NT2/D1 (cell line): ENCODE data around the gene ACOX3.
"Not testable (repeated sequence)": the region's sequence is repeated elsewhere in the genome, so short reads cannot be mapped to it uniquely, and the experiment has no call there.

Experiments
- DNase-seq: peaks from one replicate; pipeline ENCODE4 v3.0.0-alpha.2; 2011; ENCODE audit warnings: low read depth, low spot score
- H3K27me3 ChIP-seq: 2 replicates; pipeline ENCODE4 v1.6.0; 2011; ENCODE audit warnings: mild to moderate bottlenecking; ENCODE audit not compliant: insufficient read length, insufficient read depth
- H3K36me3 ChIP-seq: 2 replicates; pipeline ENCODE4 v1.6.1; 2011; ENCODE audit warnings: mild to moderate bottlenecking, low read length, mixed read lengths; ENCODE audit not compliant: insufficient read depth, insufficient read length
- H3K4me1 ChIP-seq: 2 replicates; pipeline ENCODE4 v1.5.1; 2011; ENCODE audit not compliant: insufficient read depth, insufficient read length
- H3K4me3 ChIP-seq: 2 replicates; pipeline ENCODE4 v1.5.1; 2011; ENCODE audit warnings: low read depth; ENCODE audit not compliant: insufficient read length
- H3K9ac ChIP-seq: 2 replicates; pipeline ENCODE4 v1.6.0; 2011; ENCODE audit warnings: low read depth; ENCODE audit not compliant: insufficient read length
- H3K9me3 ChIP-seq: 2 replicates; pipeline ENCODE4 v1.5.1; 2011; ENCODE audit warnings: mild to moderate bottlenecking, low read length; ENCODE audit not compliant: insufficient read depth
- SUZ12 ChIP-seq: IDR thresholded peaks from 2 replicates; pipeline ENCODE4 v1.6.1; 2011; ENCODE audit not compliant: insufficient read length, insufficient read depth; ENCODE audit errors: extremely low read depth
- YY1 ChIP-seq: IDR thresholded peaks from 2 replicates; pipeline ENCODE4 v1.6.1; 2011; ENCODE audit not compliant: insufficient read length, insufficient read depth
- ZNF274 ChIP-seq: IDR thresholded peaks from 2 replicates; pipeline ENCODE4 v1.6.1; 2011; ENCODE audit warnings: mild to moderate bottlenecking, low read depth, low read length

The ACOX3 gene

DNA sequence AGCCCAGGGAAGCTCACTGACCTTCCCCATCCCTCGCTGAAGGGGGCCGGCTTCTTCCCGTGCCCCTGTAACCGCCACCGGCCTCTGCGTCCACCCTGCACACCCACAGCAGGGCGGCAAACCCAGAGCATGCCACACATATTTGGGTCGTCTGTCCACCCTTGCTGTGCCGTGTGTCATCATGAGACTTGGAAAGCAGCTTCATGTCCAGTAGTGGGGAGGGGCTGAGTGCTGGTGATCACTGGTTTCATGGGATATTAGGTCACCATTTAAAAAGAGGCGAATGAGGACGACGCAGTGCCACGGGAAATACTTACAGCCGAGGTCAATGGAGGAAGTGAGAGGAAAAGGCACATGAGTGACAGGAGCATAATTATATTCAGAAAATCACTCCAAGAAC is 96.1 kb downstream of the ACOX3 start:
- no peaks in the 10 kb centered on the region for H3K36me3 ChIP-seq

DNA sequence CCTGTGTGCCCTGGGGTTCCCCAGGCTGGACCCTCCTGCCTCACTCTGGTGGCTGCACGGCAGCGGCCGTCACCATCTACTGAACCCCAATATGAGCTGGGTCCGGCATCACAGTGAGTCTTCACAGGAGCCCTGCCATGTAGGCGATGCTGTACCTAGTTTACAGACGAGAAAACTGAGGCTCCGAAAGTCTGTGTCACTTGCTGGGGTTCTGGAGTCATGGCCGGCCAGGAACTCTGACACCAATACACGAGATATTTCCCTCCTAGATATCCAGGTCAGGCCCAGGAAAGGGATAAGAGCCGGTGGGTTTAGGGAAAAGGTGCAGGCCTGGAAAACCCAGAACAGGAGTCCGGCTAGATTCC is 96.6 kb downstream of the ACOX3 start:
- no peak overlapping the region for H3K4me3 ChIP-seq
- no peaks in the 10 kb centered on the region for H3K9me3 ChIP-seq
- no peaks in the 10 kb centered on the region for H3K36me3 ChIP-seq
- H3K9ac ChIP-seq: no peak overlapping the region
- no peak for TF ChIP-seq SUZ12
- no peak for TF ChIP-seq YY1
- no peak for TF ChIP-seq ZNF274
- no peak for DNase-seq
- no peaks in the 10 kb centered on the region for H3K27me3 ChIP-seq
- H3K4me1 ChIP-seq: peaks cover 11% of the 10 kb centered on the region

More for the DNA sequence above, 96.1 kb downstream of the ACOX3 start:
- TF ChIP-seq SUZ12 (no peak), YY1 (no peak), ZNF274 (no peak)
- Histone ChIP-seq H3K4me1 (peaks cover 11% of the 10 kb centered on the region), H3K9me3 (no peaks in the 10 kb centered on the region), H3K27me3 (no peaks in the 10 kb centered on the region), H3K4me3 (no peak overlapping the region), H3K9ac (no peak overlapping the region)
- DNase-seq: no peak

DNA sequence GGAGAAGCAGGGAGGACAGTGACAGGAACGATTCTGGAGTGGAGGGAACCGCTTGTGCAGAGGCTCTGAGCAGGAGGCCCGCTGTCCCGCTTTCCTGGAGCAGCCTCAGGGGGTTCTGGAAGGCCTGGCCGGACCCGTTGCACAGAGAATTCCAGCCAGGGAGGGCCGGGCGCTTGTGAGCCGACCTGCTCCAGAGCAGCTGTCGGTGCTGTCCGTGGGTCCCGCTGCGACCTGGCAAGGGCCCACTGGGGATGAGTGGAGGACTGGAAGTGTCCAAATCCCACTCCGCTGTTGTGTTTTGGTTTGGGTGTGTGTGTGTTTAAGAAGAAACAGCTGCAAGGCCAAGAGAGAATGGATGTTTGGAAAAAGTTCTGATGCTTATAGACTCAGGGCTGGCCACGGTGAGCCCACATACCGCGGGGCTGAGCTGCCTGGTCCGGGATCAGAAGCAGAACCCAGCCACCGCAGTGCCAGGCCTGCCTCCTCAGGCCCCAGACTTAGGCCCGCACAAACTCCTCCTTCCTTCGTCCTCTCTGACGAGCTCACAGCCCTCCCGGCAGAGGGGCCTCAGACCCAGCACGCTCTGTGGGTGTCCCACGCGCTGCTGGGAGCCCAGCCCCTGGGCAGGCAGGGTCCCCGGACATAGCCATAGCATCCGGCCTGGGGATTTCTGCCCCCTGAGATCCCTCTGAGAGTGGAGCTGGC is 97.1 kb downstream of the ACOX3 start:
- H3K4me3 ChIP-seq: no peak overlapping the region
- H3K4me1 ChIP-seq: peaks cover 11% of the 10 kb centered on the region
- DNase-seq: no peak
- H3K27me3 ChIP-seq: no peaks in the 10 kb centered on the region
- H3K9me3 ChIP-seq: no peaks in the 10 kb centered on the region
- H3K36me3 ChIP-seq: no peaks in the 10 kb centered on the region
- H3K9ac ChIP-seq: no peak overlapping the region
- TF ChIP-seq SUZ12: no peak
- TF ChIP-seq YY1: no peak
- no peak for TF ChIP-seq ZNF274

DNA sequence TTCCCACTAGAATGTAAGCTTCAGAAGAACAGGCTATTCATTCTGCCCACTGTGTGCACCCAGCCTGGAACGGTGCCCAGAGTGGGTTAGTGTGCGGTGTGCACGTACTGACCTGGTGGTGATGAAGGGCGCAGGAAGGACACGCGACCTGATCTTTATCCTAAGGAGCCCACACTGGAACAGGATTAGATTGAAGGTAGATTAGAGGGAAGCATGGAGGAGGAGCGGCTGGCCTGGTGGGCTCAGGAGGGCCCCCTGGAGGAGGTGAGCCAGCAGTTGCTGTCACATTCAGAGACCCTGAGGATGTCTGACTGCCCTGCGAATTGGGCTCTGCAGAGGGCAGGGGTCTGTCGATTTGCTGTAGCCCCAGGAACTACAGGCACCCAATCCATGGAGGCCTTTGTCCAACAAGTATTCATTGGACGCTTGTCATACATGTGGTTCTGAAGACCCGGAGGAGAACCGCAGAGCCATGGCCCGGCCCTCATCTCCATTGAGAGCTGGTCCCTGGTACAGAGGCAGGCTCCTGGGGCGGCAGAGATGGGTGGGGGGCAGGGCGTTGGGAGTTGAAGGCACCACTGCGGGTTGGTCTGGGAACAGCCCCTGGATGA is 97.8 kb downstream of the ACOX3 start:
- Histone ChIP-seq H3K9me3 (no peaks in the 10 kb centered on the region), H3K4me3 (no peak overlapping the region), H3K27me3 (no peaks in the 10 kb centered on the region), H3K9ac (no peak overlapping the region), H3K4me1 (peaks cover 11% of the 10 kb centered on the region), H3K36me3 (no peaks in the 10 kb centered on the region)
- DNase-seq: no peak
- TF ChIP-seq SUZ12 (no peak), ZNF274 (no peak)

DNA sequence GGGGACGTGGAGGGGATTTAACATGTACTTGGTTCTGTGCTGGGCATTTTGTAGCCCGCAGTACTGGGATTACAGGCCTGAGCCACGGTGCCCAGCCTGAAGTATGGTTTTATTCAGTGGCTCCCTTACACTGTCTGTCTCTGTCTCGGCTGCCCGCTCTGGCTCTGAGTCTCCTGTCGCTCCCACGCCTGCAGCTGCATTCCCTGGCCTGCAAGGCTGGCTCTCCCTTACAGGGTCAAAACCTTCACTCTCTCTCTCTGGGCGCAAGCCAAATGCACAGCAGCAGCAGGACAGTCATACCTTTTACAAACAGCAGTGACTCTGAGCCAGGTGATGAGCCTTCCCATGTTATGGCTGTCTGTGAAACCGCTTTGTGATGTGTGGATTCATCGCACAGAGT is 98.8 kb downstream of the ACOX3 start:
- no peaks in the 10 kb centered on the region for H3K27me3 ChIP-seq
- no peak overlapping the region for H3K9ac ChIP-seq
- TF ChIP-seq YY1 (no peak), SUZ12 (no peak), ZNF274 (no peak)
- no peak overlapping the region for H3K4me3 ChIP-seq
- no peaks in the 10 kb centered on the region for H3K36me3 ChIP-seq
- DNase-seq: no peak
- peaks cover 6% of the 10 kb centered on the region for H3K9me3 ChIP-seq
- peaks cover 11% of the 10 kb centered on the region for H3K4me1 ChIP-seq

DNA sequence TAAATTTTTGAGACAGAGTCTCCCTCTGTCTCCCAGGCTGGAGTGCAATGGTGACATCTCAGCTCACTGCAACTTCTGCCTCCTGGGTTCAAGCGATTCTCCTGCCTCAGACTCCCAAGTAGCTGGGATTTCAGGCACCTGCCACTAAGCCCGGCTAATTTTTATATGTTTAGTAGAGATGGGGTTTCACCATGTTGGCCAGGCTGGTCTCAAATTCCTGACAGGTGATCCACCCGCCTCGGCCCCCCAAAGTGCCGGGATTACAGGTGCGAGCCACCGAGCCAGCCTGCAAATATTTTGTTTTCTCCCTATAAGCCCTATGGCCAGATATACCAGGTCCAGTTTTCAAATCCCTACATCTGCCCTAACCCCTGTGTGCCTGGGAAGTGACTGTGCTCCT is 99.2 kb downstream of the ACOX3 start:
- peaks cover 11% of the 10 kb centered on the region for H3K4me1 ChIP-seq
- DNase-seq, H3K36me3 ChIP-seq, H3K27me3 ChIP-seq, H3K4me3 ChIP-seq, H3K9ac ChIP-seq, H3K9me3 ChIP-seq: not testable (repeated sequence)

DNA sequence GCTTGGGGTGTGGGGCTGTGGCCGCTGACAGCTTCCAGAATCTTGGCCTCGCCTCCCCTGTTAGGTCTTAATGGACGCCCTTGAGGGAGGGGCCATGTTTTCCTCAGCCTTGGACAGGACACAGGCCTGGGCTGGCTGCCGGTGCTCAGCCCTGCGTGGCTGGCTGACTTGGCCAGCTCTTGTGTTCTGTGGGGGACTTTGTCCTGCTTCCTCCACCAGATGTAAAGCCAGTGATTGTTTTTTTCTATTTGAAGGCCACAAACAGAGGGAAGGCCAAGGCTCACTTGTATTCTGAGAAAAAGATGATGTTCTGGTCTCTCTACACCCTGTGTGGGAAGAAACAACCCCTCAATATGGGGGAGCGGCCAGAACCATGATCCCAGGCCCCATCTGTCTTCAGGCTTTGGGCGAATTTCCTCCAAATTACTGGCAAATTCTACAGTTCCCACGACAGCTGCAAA is 99.7 kb downstream of the ACOX3 start:
- Histone ChIP-seq H3K36me3 (no peaks in the 10 kb centered on the region), H3K27me3 (no peaks in the 10 kb centered on the region), H3K9me3 (peaks cover 15% of the 10 kb centered on the region), H3K4me3 (no peak overlapping the region), H3K9ac (no peak overlapping the region), H3K4me1 (peaks cover 11% of the 10 kb centered on the region)
- no peak for DNase-seq
- TF ChIP-seq SUZ12: no peak
- no peak for TF ChIP-seq ZNF274
- no peak for TF ChIP-seq YY1
